HepG2 (cell line): Measurements from ENCODE around the gene HINFP. TPM values are rescaled to one million over a fixed set of nuclear protein-coding genes. Genes with fewer than 3 reads are reported as not detected.

ENCODE experiments used
- AKAP8 ChIP-seq: sonication (generic); formaldehyde crosslinking; IDR thresholded peaks from 2 replicates; pipeline ENCODE4 v1.5.1; 2020; ENCODE audit warnings: mild to moderate bottlenecking, missing genetic modification reagents
- ATF7-NPFF ChIP-seq: sonication (generic); formaldehyde crosslinking; IDR thresholded peaks from 2 replicates; pipeline ENCODE4 v1.8.1; 2023; ENCODE audit warnings: mild to moderate bottlenecking, low read depth, missing genetic modification reagents, moderate library complexity
- HCFC1 ChIP-seq: fragments of 150-350 bp; IDR thresholded peaks from 2 replicates; pipeline ENCODE4 v1.6.1; 2014; ENCODE audit warnings: low read depth, low read length
- HNRNPK ChIP-seq: fragments of 200-400 bp; formaldehyde crosslinking; IDR thresholded peaks from 2 replicates; pipeline ENCODE4 v1.6.1; 2018; ENCODE audit warnings: low read length, low read depth, moderate library complexity, mild to moderate bottlenecking; ENCODE audit not compliant: poor library complexity, severe bottlenecking
- HNRNPLL ChIP-seq: fragments of 200-400 bp; formaldehyde crosslinking; IDR thresholded peaks from 2 replicates; pipeline ENCODE4 v1.6.1; 2017; ENCODE audit warnings: mild to moderate bottlenecking, low read depth, low read length; ENCODE audit not compliant: poor library complexity, severe bottlenecking
- ZBTB14 ChIP-seq: sonication (generic); formaldehyde crosslinking; IDR thresholded peaks from 2 replicates; pipeline ENCODE4 v1.4.0; 2020; ENCODE audit warnings: missing genetic modification reagents
- ZNF367 ChIP-seq: sonication (generic); formaldehyde crosslinking; IDR thresholded peaks from 2 replicates; pipeline ENCODE4 v1.4.0; 2020; ENCODE audit warnings: missing genetic modification reagents, borderline replicate concordance
- ZNF792 ChIP-seq: IDR thresholded peaks from 2 replicates; pipeline ENCODE4 v1.6.1; 2016
- polyA plus RNA-seq, 8 experiments: library from polyadenylated mRNA; depleted of rRNA in 3 of 8; stranded (reverse) in 7 of 8; unstranded in 1 of 8; fragments of >200 nt; fragmentation: Illumina TruSeq in 4 of 8; extraction: Trizol in 4 of 8; gene quantifications; 2 replicates each; pipeline versions ENCODE4 v1.2.1 to v1.2.3, GENCODE V29; 2011 to 2016; ENCODE audit warnings: low read depth in 4 of 8, missing spikeins in 1 of 8, mixed read lengths in 1 of 8; ENCODE audit not compliant: insufficient read depth in 1 of 8
- total RNA-seq, 5 experiments: library from RNA; depleted of rRNA; stranded (reverse); fragments of >200 nt; fragmentation: Illumina TruSeq; extraction: Trizol; gene quantifications; 2 replicates each; pipeline ENCODE4 v1.2.3, GENCODE V29; 2016; ENCODE audit warnings: low read depth in 1 of 5
- TF ChIP-seq, protein P1 (sequence below), 2 experiments: fragments of 450-650 bp in 1 of 2; sonication (generic) in 1 of 2; formaldehyde crosslinking in 1 of 2; IDR thresholded peaks; 2 replicates each; pipeline versions ENCODE4 v1.6.1 to v1.8.0; 2016 to 2022; ENCODE audit warnings: antibody characterized with exemption in 1 of 2, mild to moderate bottlenecking in 1 of 2, missing genetic modification reagents in 1 of 2
- TF ChIP-seq, protein P2 (sequence below): IDR thresholded peaks from 2 replicates; pipeline ENCODE4 v1.6.1; 2016; ENCODE audit warnings: mild to moderate bottlenecking
- TF ChIP-seq, protein P3 (sequence below): IDR thresholded peaks from 2 replicates; pipeline ENCODE4 v1.6.1; 2012; ENCODE audit warnings: inconsistent platforms
- TF ChIP-seq, protein P4 (sequence below): sonication (generic); formaldehyde crosslinking; IDR thresholded peaks from 2 replicates; pipeline ENCODE4 v1.5.0; 2020; ENCODE audit warnings: mild to moderate bottlenecking, missing genetic modification reagents

The HINFP gene
- total and polyA plus RNA-seq, 2 of the 13 experiments (the other 11 are each of a cell fraction or from before 2014, with no cell fraction given): 15.1 to 21.4 TPM

DNA sequence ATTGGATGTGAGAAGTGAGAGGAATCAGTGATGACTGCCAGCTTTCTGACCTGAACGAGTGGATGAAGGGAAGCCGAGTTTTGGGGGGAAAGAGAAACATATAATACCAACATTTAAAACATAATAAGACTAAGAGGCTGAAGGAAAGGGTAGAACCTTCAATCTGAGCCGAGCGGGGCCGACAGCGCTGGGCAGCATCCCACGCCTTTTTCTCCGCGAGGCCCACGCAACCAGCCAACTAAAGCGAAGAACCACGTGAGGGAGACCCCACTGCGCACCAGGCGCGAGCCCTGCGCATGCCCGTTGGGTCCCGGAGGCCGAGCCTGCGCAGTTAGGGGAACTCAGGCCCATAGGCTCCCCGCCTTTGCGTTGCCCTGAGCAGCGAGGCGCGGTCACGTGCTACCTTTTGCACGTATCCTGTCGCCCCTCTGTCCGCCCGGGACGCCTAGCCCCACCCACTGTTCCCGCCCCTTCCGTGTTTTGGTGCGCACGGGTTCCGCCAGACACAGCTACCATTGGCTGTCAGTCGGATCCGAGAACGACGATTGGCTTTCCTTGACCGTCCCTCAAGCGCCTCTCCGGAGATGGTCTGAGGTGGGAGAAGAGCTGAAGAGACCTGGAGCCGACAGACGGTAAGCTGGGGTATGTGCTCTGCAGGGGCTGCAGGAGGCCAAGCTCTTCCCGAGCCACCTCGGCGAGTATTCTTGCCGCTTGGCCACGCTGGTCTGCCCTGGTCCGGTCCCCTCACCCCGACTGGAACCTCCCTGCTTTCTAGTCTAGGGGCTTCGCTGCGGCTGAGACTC is at the start of gene HINFP (continued):
- TF ChIP-seq, protein P1, sequence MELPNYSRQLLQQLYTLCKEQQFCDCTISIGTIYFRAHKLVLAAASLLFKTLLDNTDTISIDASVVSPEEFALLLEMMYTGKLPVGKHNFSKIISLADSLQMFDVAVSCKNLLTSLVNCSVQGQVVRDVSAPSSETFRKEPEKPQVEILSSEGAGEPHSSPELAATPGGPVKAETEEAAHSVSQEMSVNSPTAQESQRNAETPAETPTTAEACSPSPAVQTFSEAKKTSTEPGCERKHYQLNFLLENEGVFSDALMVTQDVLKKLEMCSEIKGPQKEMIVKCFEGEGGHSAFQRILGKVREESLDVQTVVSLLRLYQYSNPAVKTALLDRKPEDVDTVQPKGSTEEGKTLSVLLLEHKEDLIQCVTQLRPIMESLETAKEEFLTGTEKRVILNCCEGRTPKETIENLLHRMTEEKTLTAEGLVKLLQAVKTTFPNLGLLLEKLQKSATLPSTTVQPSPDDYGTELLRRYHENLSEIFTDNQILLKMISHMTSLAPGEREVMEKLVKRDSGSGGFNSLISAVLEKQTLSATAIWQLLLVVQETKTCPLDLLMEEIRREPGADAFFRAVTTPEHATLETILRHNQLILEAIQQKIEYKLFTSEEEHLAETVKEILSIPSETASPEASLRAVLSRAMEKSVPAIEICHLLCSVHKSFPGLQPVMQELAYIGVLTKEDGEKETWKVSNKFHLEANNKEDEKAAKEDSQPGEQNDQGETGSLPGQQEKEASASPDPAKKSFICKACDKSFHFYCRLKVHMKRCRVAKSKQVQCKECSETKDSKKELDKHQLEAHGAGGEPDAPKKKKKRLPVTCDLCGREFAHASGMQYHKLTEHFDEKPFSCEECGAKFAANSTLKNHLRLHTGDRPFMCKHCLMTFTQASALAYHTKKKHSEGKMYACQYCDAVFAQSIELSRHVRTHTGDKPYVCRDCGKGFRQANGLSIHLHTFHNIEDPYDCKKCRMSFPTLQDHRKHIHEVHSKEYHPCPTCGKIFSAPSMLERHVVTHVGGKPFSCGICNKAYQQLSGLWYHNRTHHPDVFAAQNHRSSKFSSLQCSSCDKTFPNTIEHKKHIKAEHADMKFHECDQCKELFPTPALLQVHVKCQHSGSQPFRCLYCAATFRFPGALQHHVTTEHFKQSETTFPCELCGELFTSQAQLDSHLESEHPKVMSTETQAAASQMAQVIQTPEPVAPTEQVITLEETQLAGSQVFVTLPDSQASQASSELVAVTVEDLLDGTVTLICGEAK (IDR thresholded peaks at IDR 0.05): no peak
- TF ChIP-seq, protein P1 (CRISPR knock-in tag; IDR thresholded peaks at IDR 0.05): peak; percentile 62; the same call in 1 of the 2 replicates
- TF ChIP-seq ZNF367: 0 out of 2 replicates have a peak, but pooled peaks have one; percentile 45
- TF ChIP-seq ATF7-NPFF (CRISPR knock-in tag): peak; percentile 82; the same call in 1 of the 2 replicates
- TF ChIP-seq, protein P2, sequence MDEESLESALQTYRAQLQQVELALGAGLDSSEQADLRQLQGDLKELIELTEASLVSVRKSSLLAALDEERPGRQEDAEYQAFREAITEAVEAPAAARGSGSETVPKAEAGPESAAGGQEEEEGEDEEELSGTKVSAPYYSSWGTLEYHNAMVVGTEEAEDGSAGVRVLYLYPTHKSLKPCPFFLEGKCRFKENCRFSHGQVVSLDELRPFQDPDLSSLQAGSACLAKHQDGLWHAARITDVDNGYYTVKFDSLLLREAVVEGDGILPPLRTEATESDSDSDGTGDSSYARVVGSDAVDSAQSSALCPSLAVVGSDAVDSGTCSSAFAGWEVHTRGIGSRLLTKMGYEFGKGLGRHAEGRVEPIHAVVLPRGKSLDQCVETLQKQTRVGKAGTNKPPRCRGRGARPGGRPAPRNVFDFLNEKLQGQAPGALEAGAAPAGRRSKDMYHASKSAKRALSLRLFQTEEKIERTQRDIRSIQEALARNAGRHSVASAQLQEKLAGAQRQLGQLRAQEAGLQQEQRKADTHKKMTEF (CRISPR knock-in tag): peak; percentile 86
- no peak for TF ChIP-seq HNRNPK
- TF ChIP-seq ZBTB14 (CRISPR knock-in tag): peak; percentile 49; the same call in 1 of the 2 replicates
- peak; percentile 46; the same call in 1 of the 2 replicates for TF ChIP-seq HCFC1
- TF ChIP-seq HNRNPLL: peak; percentile 96
- peak; percentile 69; the same call in 1 of the 2 replicates for TF ChIP-seq ZNF792 (CRISPR knock-in tag)
- TF ChIP-seq, protein P3, sequence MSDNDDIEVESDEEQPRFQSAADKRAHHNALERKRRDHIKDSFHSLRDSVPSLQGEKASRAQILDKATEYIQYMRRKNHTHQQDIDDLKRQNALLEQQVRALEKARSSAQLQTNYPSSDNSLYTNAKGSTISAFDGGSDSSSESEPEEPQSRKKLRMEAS: peak; percentile 99
- TF ChIP-seq AKAP8 (CRISPR knock-in tag): no peak
- TF ChIP-seq, protein P4, sequence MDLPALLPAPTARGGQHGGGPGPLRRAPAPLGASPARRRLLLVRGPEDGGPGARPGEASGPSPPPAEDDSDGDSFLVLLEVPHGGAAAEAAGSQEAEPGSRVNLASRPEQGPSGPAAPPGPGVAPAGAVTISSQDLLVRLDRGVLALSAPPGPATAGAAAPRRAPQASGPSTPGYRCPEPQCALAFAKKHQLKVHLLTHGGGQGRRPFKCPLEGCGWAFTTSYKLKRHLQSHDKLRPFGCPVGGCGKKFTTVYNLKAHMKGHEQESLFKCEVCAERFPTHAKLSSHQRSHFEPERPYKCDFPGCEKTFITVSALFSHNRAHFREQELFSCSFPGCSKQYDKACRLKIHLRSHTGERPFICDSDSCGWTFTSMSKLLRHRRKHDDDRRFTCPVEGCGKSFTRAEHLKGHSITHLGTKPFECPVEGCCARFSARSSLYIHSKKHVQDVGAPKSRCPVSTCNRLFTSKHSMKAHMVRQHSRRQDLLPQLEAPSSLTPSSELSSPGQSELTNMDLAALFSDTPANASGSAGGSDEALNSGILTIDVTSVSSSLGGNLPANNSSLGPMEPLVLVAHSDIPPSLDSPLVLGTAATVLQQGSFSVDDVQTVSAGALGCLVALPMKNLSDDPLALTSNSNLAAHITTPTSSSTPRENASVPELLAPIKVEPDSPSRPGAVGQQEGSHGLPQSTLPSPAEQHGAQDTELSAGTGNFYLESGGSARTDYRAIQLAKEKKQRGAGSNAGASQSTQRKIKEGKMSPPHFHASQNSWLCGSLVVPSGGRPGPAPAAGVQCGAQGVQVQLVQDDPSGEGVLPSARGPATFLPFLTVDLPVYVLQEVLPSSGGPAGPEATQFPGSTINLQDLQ (CRISPR knock-in tag): no peak
